Measurements from ENCODE around the gene GJB3. TPM values are rescaled to one million over a fixed set of nuclear protein-coding genes. Genes with fewer than 3 reads are reported as not detected.

Gene GJB3
- total and polyA plus RNA-seq, 10 of the 15 experiments (the other 5 are each of a cell fraction or from before 2014, with no cell fraction given), result not detected

DNA sequence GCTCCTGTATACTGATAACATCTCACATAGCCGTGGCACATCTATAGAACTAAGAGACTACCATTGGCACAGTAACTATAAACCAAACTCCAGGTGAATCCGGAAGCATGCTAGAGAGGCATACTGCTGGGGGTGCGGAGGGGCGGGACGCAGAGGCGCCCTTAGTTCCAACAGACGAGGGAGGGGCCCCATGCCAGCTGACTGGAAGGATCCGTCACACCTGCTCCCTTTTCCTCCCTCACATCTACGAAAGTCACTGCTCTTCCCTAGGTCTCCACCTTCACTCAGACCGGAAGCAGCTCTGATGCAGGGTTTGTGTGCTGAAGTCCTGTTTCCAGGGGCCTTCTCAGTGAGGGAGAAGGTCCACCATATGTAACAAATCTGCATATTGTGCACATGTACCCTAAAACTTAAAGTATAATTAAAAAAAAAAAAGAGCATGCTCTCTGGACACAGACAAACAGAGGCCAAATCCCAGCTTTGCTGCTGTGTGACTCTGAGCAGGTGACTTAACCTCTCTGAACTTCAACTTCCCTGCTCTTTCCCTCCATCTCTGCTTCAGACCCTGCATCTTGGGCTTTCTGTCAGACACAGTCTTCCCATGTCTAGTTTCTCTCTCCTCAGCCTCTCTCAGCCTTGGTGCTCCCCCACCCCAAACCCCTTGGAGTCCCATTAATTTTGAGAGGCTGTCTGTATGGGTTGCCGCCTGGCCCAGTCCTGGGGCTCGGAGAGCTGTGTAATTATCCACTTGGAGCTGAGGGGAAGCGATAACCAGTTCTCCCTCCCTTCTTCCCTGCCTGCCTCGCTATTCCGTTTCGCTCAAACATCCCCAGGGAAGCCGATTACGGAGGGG, 34.0 kb upstream of the GJB3 start (continued):
- TF ChIP-seq, protein P1, sequence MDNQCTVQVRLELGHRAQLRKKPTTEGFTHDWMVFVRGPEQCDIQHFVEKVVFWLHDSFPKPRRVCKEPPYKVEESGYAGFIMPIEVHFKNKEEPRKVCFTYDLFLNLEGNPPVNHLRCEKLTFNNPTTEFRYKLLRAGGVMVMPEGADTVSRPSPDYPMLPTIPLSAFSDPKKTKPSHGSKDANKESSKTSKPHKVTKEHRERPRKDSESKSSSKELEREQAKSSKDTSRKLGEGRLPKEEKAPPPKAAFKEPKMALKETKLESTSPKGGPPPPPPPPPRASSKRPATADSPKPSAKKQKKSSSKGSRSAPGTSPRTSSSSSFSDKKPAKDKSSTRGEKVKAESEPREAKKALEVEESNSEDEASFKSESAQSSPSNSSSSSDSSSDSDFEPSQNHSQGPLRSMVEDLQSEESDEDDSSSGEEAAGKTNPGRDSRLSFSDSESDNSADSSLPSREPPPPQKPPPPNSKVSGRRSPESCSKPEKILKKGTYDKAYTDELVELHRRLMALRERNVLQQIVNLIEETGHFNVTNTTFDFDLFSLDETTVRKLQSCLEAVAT (IDR thresholded peaks at IDR 0.05), result no peak
- no peak for TF ChIP-seq NR2C2 (IDR thresholded peaks at IDR 0.05; ENCODE audit: borderline replicate concordance, control insufficient read depth, insufficient read length, low read depth)
- no peak for TF ChIP-seq KDM1A (IDR thresholded peaks at IDR 0.05; ENCODE audit: borderline replicate concordance)
- no peak for TF ChIP-seq MAX (IDR thresholded peaks at IDR 0.05; ENCODE audit: low read depth, low read length)
- TF ChIP-seq, protein P2, sequence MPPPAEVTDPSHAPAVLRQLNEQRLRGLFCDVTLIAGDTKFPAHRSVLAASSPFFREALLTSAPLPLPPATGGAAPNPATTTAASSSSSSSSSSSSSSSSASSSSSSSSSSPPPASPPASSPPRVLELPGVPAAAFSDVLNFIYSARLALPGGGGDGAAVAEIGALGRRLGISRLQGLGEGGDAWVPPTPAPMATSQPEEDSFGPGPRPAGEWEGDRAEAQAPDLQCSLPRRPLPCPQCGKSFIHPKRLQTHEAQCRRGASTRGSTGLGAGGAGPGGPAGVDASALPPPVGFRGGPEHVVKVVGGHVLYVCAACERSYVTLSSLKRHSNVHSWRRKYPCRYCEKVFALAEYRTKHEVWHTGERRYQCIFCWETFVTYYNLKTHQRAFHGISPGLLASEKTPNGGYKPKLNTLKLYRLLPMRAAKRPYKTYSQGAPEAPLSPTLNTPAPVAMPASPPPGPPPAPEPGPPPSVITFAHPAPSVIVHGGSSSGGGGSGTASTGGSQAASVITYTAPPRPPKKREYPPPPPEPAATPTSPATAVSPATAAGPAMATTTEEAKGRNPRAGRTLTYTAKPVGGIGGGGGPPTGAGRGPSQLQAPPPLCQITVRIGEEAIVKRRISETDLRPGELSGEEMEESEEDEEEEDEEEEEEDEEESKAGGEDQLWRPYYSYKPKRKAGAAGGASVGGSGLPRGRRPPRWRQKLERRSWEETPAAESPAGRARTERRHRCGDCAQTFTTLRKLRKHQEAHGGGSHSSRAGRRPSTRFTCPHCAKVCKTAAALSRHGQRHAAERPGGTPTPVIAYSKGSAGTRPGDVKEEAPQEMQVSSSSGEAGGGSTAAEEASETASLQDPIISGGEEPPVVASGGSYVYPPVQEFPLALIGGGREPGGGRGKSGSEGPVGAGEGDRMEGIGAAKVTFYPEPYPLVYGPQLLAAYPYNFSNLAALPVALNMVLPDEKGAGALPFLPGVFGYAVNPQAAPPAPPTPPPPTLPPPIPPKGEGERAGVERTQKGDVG (CRISPR knock-in tag; IDR thresholded peaks at IDR 0.05), result no peak
- no peak for TF ChIP-seq POLR2A (IDR thresholded peaks at IDR 0.05; ENCODE audit: low read depth, low read length)
- no peak for TF ChIP-seq HDGF (IDR thresholded peaks at IDR 0.05)
- no peak for TF ChIP-seq CEBPB (IDR thresholded peaks at IDR 0.05; ENCODE audit: borderline replicate concordance in 1 of 2, low read depth in 2 of 2, low read length in 2 of 2)
